ENCODE results near the gene EFNA1.

DNA sequence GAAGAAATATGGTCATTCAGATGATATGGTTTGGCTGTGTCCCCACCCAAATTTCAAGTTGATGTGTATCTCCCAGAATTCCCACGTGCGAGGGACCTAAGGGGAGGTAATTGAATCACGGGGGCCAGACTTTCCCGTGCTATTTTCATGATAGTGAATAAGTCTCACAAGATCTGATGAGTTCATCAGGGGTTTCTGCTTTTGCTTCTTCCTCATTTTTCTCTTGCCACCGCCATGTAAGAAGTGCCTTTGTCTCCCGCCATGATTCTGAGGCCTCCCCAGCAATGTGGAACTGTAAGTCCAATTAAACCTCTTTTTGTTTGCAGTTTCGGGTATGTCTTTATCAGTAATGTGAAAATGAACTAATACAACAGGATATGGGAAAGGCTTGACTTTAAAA lies 14.1 kb downstream of the EFNA1 start:
- TF ChIP-seq CTCF (conservative IDR thresholded peaks at IDR 0.05) (no peak), EZH2 (IDR thresholded peaks at IDR 0.05; ENCODE audit: low read depth) (no peak)

Measured in PC-9 (cell line).